Measurements from ENCODE around the gene PCDHGA4.
A peak's percentile ranks its signal among the peaks of the same experiment; 100 is the strongest.
"Not testable (repeated sequence)": the region's sequence is repeated elsewhere in the genome, so short reads cannot be mapped to it uniquely, and the experiment has no call there.

Gene PCDHGA4

DNA sequence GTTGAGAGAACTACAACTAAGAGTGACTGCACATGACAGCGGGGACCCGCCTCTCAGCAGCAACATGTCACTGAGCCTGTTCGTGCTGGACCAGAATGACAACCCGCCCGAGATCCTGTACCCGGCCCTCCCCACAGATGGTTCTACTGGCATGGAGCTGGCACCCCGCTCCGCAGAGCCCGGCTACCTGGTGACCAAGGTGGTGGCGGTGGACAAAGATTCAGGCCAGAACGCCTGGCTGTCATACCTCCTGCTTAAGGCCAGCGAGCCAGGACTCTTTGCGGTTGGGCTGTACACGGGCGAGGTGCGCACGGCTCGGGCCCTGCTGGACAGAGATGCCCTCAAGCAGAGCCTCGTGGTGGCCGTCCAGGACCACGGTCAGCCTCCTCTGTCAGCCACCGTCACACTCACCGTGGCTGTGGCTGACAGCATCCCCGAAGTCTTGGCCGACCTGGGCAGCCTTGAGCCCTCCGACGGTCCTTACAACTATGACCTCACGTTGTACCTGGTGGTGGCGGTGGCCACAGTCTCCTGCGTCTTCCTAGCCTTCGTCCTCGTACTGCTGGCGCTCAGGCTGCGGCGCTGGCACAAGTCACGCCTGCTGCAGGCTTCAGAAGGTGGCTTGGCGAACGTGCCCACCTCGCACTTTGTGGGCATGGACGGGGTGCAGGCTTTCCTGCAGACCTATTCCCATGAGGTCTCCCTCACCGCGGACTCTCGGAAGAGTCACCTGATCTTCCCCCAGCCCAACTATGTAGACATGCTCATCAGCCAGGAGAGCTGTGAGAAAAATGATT lies 29.8 kb downstream of the PCDHGA4 start:
- H3K4me2 ChIP-seq (ENCODE audit: low read length): no peak overlapping the region
- no peak overlapping the region for H2BK5ac ChIP-seq (ENCODE audit: low read length)
- H3K36me3 ChIP-seq (ENCODE audit: control insufficient read depth, insufficient read depth, low read length): no peaks in the 10 kb centered on the region
- no peak overlapping the region for H2BK120ac ChIP-seq (ENCODE audit: low read depth, low read length)
- no peak for DNase-seq
- no peaks in the 10 kb centered on the region for H3K4me1 ChIP-seq (ENCODE audit: control insufficient read depth, low read depth, low read length)
- H4K8ac ChIP-seq (ENCODE audit: low read depth, low read length): no peak overlapping the region
- H3K27ac ChIP-seq (ENCODE audit: low read depth, low read length): no peak overlapping the region
- H3K18ac ChIP-seq (ENCODE audit: low read length): no peak overlapping the region
- no peak overlapping the region for H4K5ac ChIP-seq (ENCODE audit: low read length)
- H2BK15ac ChIP-seq (replicated peaks; ENCODE audit: low read depth): no peak overlapping the region
- H3K4ac ChIP-seq (ENCODE audit: low read depth, low read length): no peak overlapping the region
- WGBS (ENCODE audit: extremely low coverage, insufficient coverage, low lambda C conversion rate): no CpG with 5 or more reads among the region's 43 CpGs
- H3K79me1 ChIP-seq (ENCODE audit: low read length): no peaks in the 10 kb centered on the region
- no peak overlapping the region for H3K56ac ChIP-seq (ENCODE audit: low read length)
- no peaks in the 10 kb centered on the region for H3K27me3 ChIP-seq (ENCODE audit: insufficient read depth, low read length, poor library complexity)
- H3K23ac ChIP-seq (ENCODE audit: low read length): no peak overlapping the region
- no peak overlapping the region for H3K9ac ChIP-seq (ENCODE audit: low read length)
- H2AK5ac ChIP-seq (ENCODE audit: low read length): no peak overlapping the region
- no peak overlapping the region for H3K4me3 ChIP-seq (ENCODE audit: low read length)
- H3K79me2 ChIP-seq (ENCODE audit: control insufficient read depth, insufficient read depth, low read length): no peaks in the 10 kb centered on the region

DNA sequence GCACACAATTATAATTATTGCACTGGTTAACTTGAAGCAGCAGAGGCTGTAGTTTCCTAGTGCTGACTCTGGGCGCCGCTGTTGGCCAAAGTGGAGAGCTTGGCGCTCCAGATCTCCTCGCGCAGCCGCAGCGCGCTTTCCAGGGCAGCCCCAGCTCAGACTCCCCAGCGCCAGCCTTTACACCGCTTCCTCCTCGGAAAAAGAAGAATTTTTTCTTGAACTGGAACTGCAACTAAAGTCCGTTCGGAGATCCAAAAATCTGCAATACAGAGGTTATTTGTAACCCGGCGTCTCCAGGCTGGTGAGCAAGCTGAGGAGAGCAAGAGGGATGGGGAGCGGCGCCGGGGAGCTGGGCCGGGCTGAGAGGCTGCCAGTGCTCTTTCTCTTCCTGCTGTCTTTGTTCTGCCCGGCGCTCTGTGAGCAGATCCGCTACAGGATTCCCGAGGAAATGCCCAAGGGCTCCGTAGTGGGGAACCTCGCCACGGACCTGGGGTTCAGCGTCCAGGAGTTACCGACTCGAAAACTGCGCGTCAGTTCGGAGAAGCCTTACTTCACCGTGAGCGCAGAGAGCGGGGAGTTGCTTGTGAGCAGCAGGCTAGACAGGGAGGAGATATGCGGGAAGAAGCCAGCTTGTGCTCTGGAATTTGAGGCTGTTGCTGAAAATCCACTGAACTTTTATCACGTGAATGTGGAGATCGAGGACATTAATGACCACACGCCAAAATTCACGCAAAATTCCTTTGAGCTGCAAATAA lies 32.9 kb downstream of the PCDHGA4 start, which contains the start of gene PCDHGB4:
Gene PCDHGB4 (plus strand): TSS at position 142 of the 755 bp plus-strand sequence. CDS start 187 bp downstream, at position 329.
- not testable (repeated sequence) for H3K79me1 ChIP-seq (ENCODE audit: low read length); H3K27ac ChIP-seq (ENCODE audit: low read depth, low read length); H3K36me3 ChIP-seq (ENCODE audit: control insufficient read depth, insufficient read depth, low read length); H3K79me2 ChIP-seq (ENCODE audit: control insufficient read depth, insufficient read depth, low read length); H2BK120ac ChIP-seq (ENCODE audit: low read depth, low read length); H2BK5ac ChIP-seq (ENCODE audit: low read length); H4K8ac ChIP-seq (ENCODE audit: low read depth, low read length); H3K9ac ChIP-seq (ENCODE audit: low read length); H3K27me3 ChIP-seq (ENCODE audit: insufficient read depth, low read length, poor library complexity); H2AK5ac ChIP-seq (ENCODE audit: low read length); H4K5ac ChIP-seq (ENCODE audit: low read length); H3K4ac ChIP-seq (ENCODE audit: low read depth, low read length); H2BK15ac ChIP-seq (replicated peaks; ENCODE audit: low read depth); H3K23ac ChIP-seq (ENCODE audit: low read length); H3K4me1 ChIP-seq (ENCODE audit: control insufficient read depth, low read depth, low read length); H3K4me3 ChIP-seq (ENCODE audit: low read length); H3K4me2 ChIP-seq (ENCODE audit: low read length); H3K56ac ChIP-seq (ENCODE audit: low read length); H3K18ac ChIP-seq (ENCODE audit: low read length)
- WGBS (ENCODE audit: extremely low coverage, insufficient coverage, low lambda C conversion rate): no CpG with 5 or more reads among the region's 40 CpGs
- DNase-seq: peak; percentile 65

DNA sequence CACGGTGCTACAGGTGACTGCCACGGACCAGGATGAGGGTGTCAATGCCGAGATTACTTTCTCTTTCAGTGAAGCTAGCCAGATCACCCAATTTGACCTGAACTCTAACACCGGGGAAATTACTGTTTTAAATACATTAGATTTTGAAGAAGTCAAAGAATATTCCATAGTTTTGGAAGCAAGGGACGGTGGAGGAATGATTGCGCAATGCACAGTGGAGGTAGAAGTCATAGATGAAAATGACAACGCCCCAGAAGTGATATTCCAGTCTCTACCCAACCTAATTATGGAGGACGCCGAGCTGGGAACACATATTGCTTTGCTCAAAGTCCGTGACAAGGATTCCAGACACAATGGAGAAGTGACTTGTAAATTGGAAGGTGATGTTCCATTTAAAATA lies 33.8 kb downstream of the PCDHGA4 start:
- H3K9ac ChIP-seq (ENCODE audit: low read length): no peak overlapping the region
- no peak overlapping the region for H3K56ac ChIP-seq (ENCODE audit: low read length)
- no peaks in the 10 kb centered on the region for H3K27me3 ChIP-seq (ENCODE audit: insufficient read depth, low read length, poor library complexity)
- DNase-seq: no peak
- no peak overlapping the region for H2AK5ac ChIP-seq (ENCODE audit: low read length)
- H2BK15ac ChIP-seq (replicated peaks; ENCODE audit: low read depth): no peak overlapping the region
- no peaks in the 10 kb centered on the region for H3K79me1 ChIP-seq (ENCODE audit: low read length)
- no peak overlapping the region for H3K27ac ChIP-seq (ENCODE audit: low read depth, low read length)
- no peaks in the 10 kb centered on the region for H3K4me1 ChIP-seq (ENCODE audit: control insufficient read depth, low read depth, low read length)
- H3K4ac ChIP-seq (ENCODE audit: low read depth, low read length): no peak overlapping the region
- no peak overlapping the region for H4K5ac ChIP-seq (ENCODE audit: low read length)
- H2BK5ac ChIP-seq (ENCODE audit: low read length): no peak overlapping the region
- no peak overlapping the region for H3K4me3 ChIP-seq (ENCODE audit: low read length)
- no peaks in the 10 kb centered on the region for H3K79me2 ChIP-seq (ENCODE audit: control insufficient read depth, insufficient read depth, low read length)
- H2BK120ac ChIP-seq (ENCODE audit: low read depth, low read length): no peak overlapping the region
- no peak overlapping the region for H3K18ac ChIP-seq (ENCODE audit: low read length)
- H3K23ac ChIP-seq (ENCODE audit: low read length): no peak overlapping the region
- no peaks in the 10 kb centered on the region for H3K36me3 ChIP-seq (ENCODE audit: control insufficient read depth, insufficient read depth, low read length)
- no peak overlapping the region for H3K4me2 ChIP-seq (ENCODE audit: low read length)
- WGBS (ENCODE audit: extremely low coverage, insufficient coverage, low lambda C conversion rate): no CpG with 5 or more reads among the region's 10 CpGs
- H4K8ac ChIP-seq (ENCODE audit: low read depth, low read length): no peak overlapping the region

DNA sequence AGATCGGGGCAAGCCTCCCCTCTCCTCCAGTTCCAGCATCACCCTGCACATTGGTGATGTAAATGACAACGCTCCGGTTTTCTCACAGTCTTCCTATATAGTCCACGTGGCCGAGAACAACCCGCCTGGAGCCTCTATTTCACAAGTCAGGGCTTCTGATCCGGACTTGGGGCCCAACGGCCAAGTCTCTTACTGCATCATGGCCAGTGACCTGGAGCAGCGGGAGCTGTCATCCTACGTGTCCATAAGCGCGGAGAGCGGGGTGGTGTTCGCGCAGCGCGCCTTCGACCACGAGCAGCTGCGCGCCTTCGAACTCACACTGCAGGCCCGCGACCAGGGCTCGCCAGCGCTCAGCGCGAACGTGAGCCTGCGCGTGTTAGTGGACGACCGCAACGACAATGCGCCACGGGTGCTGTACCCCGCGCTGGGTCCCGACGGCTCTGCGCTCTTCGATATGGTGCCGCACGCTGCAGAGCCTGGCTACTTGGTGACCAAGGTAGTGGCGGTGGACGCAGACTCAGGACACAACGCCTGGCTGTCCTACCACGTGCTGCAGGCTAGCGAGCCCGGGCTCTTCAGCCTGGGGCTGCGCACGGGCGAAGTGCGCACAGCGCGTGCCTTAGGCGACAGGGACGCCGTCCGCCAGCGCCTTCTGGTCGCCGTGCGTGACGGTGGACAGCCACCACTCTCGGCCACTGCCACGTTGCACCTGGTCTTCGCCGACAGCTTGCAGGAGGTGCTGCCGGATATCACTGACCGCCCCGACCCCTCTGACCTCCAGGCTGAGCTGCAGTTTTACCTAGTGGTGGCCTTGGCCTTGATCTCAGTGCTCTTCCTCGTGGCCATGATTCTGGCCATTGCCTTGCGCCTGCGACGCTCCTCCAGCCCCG lies 34.6 kb downstream of the PCDHGA4 start:
- Histone ChIP-seq H3K56ac (ENCODE audit: low read length) (no peak overlapping the region), H3K18ac (ENCODE audit: low read length) (no peak overlapping the region), H2BK15ac (replicated peaks; ENCODE audit: low read depth) (no peak overlapping the region), H3K4ac (ENCODE audit: low read depth, low read length) (no peak overlapping the region), H3K4me3 (ENCODE audit: low read length) (no peak overlapping the region), H3K9ac (ENCODE audit: low read length) (no peak overlapping the region), H2BK120ac (ENCODE audit: low read depth, low read length) (no peak overlapping the region), H3K36me3 (ENCODE audit: control insufficient read depth, insufficient read depth, low read length) (no peaks in the 10 kb centered on the region), H3K79me1 (ENCODE audit: low read length) (no peaks in the 10 kb centered on the region), H4K8ac (ENCODE audit: low read depth, low read length) (no peak overlapping the region), H3K4me1 (ENCODE audit: control insufficient read depth, low read depth, low read length) (no peaks in the 10 kb centered on the region), H4K5ac (ENCODE audit: low read length) (no peak overlapping the region), H3K79me2 (ENCODE audit: control insufficient read depth, insufficient read depth, low read length) (no peaks in the 10 kb centered on the region), H3K4me2 (ENCODE audit: low read length) (no peak overlapping the region), H3K23ac (ENCODE audit: low read length) (no peak overlapping the region), H3K27ac (ENCODE audit: low read depth, low read length) (no peak overlapping the region), H2BK5ac (ENCODE audit: low read length) (no peak overlapping the region), H2AK5ac (ENCODE audit: low read length) (no peak overlapping the region), H3K27me3 (ENCODE audit: insufficient read depth, low read length, poor library complexity) (no peaks in the 10 kb centered on the region)
- WGBS (ENCODE audit: extremely low coverage, insufficient coverage, low lambda C conversion rate): no CpG with 5 or more reads among the region's 77 CpGs
- no peak for DNase-seq

DNA sequence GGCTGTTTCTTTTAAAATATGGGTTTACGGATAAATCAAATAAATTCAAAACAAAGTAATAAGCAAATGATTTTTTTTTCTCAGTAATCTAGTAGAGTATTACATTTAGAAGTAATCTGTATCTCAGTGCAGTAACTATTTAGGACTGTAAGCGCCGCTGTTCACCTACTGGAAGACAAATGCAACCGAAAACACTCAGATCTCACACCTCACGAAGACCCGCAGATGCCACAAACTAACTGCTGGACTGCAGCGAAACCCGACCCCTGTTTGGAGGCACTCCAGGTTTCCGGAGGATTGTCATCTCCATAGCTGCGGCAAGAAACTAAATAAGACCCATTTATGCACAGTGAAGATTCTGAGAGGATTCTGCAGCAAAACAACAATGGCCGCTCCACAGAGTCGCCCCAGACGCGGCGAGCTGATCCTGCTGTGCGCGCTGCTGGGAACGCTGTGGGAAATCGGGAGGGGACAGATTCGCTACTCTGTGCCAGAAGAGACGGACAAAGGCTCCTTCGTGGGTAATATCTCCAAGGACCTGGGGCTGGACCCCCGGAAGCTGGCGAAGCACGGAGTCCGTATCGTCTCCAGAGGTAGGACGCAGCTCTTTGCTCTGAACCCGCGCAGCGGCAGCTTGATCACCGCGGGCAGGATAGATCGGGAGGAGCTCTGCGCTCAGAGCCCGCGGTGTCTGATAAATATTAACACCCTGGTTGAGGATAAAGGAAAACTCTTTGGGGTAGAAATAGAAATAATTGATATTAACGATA lies 37.8 kb downstream of the PCDHGA4 start, which contains the start of gene PCDHGA8:
Gene PCDHGA8 (plus strand): TSS at position 205 of the 770 bp plus-strand sequence. CDS start 181 bp downstream, at position 386.
- Histone ChIP-seq H2BK120ac (ENCODE audit: low read depth, low read length) (no peak within 1 kb of the TSS), H3K23ac (ENCODE audit: low read length) (no peak within 1 kb of the TSS), H3K4me1 (ENCODE audit: control insufficient read depth, low read depth, low read length) (no peaks in the 10 kb centered on the region), H3K36me3 (ENCODE audit: control insufficient read depth, insufficient read depth, low read length) (no peaks in the 10 kb centered on the region), H3K79me1 (ENCODE audit: low read length) (no peaks in the 10 kb centered on the region), H2BK5ac (ENCODE audit: low read length) (no peak within 1 kb of the TSS), H3K4me2 (ENCODE audit: low read length) (no peak within 1 kb of the TSS), H3K4ac (ENCODE audit: low read depth, low read length) (no peak within 1 kb of the TSS), H3K27me3 (ENCODE audit: insufficient read depth, low read length, poor library complexity) (no peaks in the 10 kb centered on the region), H3K4me3 (ENCODE audit: low read length) (no peak within 1 kb of the TSS), H2AK5ac (ENCODE audit: low read length) (no peak within 1 kb of the TSS), H3K18ac (ENCODE audit: low read length) (no peak within 1 kb of the TSS), H2BK15ac (replicated peaks; ENCODE audit: low read depth) (no peak within 1 kb of the TSS), H3K79me2 (ENCODE audit: control insufficient read depth, insufficient read depth, low read length) (no peaks in the 10 kb centered on the region), H4K5ac (ENCODE audit: low read length) (no peak within 1 kb of the TSS), H3K27ac (ENCODE audit: low read depth, low read length) (no peak within 1 kb of the TSS), H4K8ac (ENCODE audit: low read depth, low read length) (no peak within 1 kb of the TSS), H3K56ac (ENCODE audit: low read length) (no peak within 1 kb of the TSS), H3K9ac (ENCODE audit: low read length) (no peak within 1 kb of the TSS)
- WGBS (ENCODE audit: extremely low coverage, insufficient coverage, low lambda C conversion rate): 100% methylated on average over 1 of the region's 38 CpGs
- DNase-seq: no peak

All from mesendoderm (in vitro differentiated cells).